GM23248 (cell line): ENCODE results near the gene PSORS1C1. TPM values are rescaled to one million over a fixed set of nuclear protein-coding genes. Genes with fewer than 3 reads are reported as not detected.

Experiments used
- DNase-seq: peaks from one replicate; pipeline ENCODE4 v3.0.0-alpha.2; 2015
- H2AFZ ChIP-seq: fragments of 200-600 bp; sonication (generic); 2 replicates; pipeline ENCODE4 v1.6.1; 2016; ENCODE audit warnings: antibody characterized with exemption
- H3F3A ChIP-seq: fragments of 200-600 bp; sonication (generic); 2 replicates; pipeline ENCODE4 v1.6.1; 2016; ENCODE audit warnings: mild to moderate bottlenecking, antibody characterized with exemption, mixed run types; ENCODE audit not compliant: insufficient read depth
- H3K27ac ChIP-seq: fragments of 200-600 bp; sonication (generic); 2 replicates; pipeline ENCODE4 v1.5.1; 2016; ENCODE audit warnings: mild to moderate bottlenecking
- H3K27me3 ChIP-seq: fragments of 200-600 bp; sonication (generic); replicated peaks from 2 replicates; pipeline ENCODE4 v1.6.1; 2016; ENCODE audit warnings: mild to moderate bottlenecking; ENCODE audit not compliant: insufficient read depth
- H3K36me3 ChIP-seq: fragments of 200-600 bp; sonication (generic); 2 replicates; pipeline ENCODE4 v1.6.1; 2016; ENCODE audit warnings: low read depth, mild to moderate bottlenecking
- H3K4me1 ChIP-seq: fragments of 200-600 bp; sonication (generic); 2 replicates; pipeline ENCODE4 v1.6.1; 2016; ENCODE audit warnings: mild to moderate bottlenecking; ENCODE audit not compliant: insufficient read depth
- H3K4me2 ChIP-seq: fragments of 200-600 bp; sonication (generic); one replicate; pipeline ENCODE4 v1.6.1; 2016; ENCODE audit warnings: mild to moderate bottlenecking; ENCODE audit not compliant: unreplicated experiment
- H3K4me3 ChIP-seq: fragments of 200-600 bp; sonication (generic); 2 replicates; pipeline ENCODE4 v1.5.1; 2016; ENCODE audit warnings: mild to moderate bottlenecking
- H3K79me2 ChIP-seq: fragments of 200-600 bp; sonication (generic); 2 replicates; pipeline ENCODE4 v1.6.1; 2016; ENCODE audit warnings: mild to moderate bottlenecking; ENCODE audit not compliant: insufficient read depth
- H3K9ac ChIP-seq: fragments of 200-600 bp; sonication (generic); 2 replicates; pipeline ENCODE4 v1.6.1; 2016; ENCODE audit warnings: mild to moderate bottlenecking
- H3K9me2 ChIP-seq: fragments of 200-600 bp; sonication (generic); 2 replicates; pipeline ENCODE4 v1.6.1; 2016; ENCODE audit warnings: mixed run types, mild to moderate bottlenecking, moderate library complexity; ENCODE audit not compliant: insufficient read depth
- H3K9me3 ChIP-seq: fragments of 200-600 bp; sonication (generic); one replicate; pipeline ENCODE4 v1.6.1; 2017; ENCODE audit warnings: low read depth
- H4K20me1 ChIP-seq: fragments of 200-600 bp; sonication (generic); 2 replicates; pipeline ENCODE4 v1.6.0; 2016; ENCODE audit not compliant: insufficient read depth
- EZH2 ChIP-seq: fragments of 200-600 bp; sonication (generic); IDR thresholded peaks from 2 replicates; pipeline ENCODE4 v1.6.1; 2018; ENCODE audit warnings: antibody characterized with exemption, mild to moderate bottlenecking; ENCODE audit not compliant: insufficient read depth, poor library complexity, severe bottlenecking
- EZH2phosphoT487 ChIP-seq: fragments of 200-600 bp; sonication (generic); IDR thresholded peaks from 2 replicates; pipeline ENCODE4 v1.6.1; 2018; ENCODE audit warnings: antibody characterized with exemption, moderate library complexity, mild to moderate bottlenecking, low read depth; ENCODE audit not compliant: insufficient read depth
- WGBS, 2 experiments: methylation state at CpG; one replicate each; pipeline ENCODE4 v1.1.6; 2015 to 2017; ENCODE audit warnings: low lambda C conversion rate in 2 of 2, low coverage in 1 of 2; ENCODE audit errors: missing lambda C conversion rate in 2 of 2; 5-methylcytosine and 5-hydroxymethylcytosine counted together
- in situ Hi-C: fragments of 300-500 bp; cut with MboI; formaldehyde crosslinking; loops from 2 replicates; pipeline ENCODE4 v1.15.0; 2020
- polyA plus RNA-seq: library from polyadenylated mRNA; unstranded; fragments of >200 nt; fragmentation: Nextera tagmentation; extraction: Ambion mirVana; gene quantifications from 2 replicates; pipeline ENCODE4 v1.2.1, GENCODE V29; 2016
- total RNA-seq: library from RNA; depleted of rRNA; stranded (reverse); fragments of >200 nt; shearing (Covaris generic); gene quantifications from 2 replicates; pipeline ENCODE4 v1.2.3, GENCODE V29; 2014

The PSORS1C1 gene
- total and polyA plus RNA-seq, 2 experiments from 2014 or later, result 0.22 to 2.6 TPM

DNA sequence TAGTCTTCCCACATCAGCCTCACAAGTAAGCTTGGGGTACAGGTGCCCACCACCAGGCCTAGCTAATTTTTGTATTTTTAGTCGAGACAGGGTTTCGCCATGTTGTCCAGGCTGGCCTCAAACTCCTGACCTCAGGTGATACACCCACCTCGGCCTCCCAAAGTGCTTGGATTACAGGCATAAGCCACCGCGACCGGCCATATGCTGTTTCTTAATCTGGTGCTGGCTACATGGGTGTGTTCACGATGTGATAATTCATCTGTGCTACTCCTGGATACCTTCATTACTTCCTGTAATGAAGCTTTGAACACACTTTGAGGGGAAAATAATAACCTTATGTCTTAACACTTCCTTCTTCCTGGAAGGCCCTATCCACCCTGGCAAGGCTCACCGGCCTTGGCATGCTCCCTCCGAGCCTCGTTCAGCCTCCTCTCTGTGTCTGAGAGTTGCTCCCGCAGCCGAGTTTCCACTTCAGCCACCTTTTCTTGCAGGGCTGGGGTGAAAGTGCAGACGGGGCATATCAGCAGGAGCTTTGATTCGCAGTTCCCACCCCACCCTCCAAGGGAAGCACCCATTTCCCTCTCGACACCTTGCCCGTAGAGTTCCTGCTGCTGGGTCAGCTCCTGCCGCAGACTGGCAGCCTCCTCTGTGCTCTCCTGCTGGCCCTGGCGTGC is 29.8 kb downstream of the PSORS1C1 start:
- TF ChIP-seq EZH2phosphoT487, result no peak
- TF ChIP-seq EZH2, result no peak
- Histone ChIP-seq H3F3A (no peaks in the 10 kb centered on the region), H3K4me2 (no peak overlapping the region), H3K9me2 (no peaks in the 10 kb centered on the region), H3K79me2 (no peaks in the 10 kb centered on the region), H3K27me3 (no peaks in the 10 kb centered on the region), H3K36me3 (no peaks in the 10 kb centered on the region), H3K9ac (no peak overlapping the region), H3K9me3 (no peaks in the 10 kb centered on the region), H4K20me1 (no peaks in the 10 kb centered on the region), H2AFZ (no peak overlapping the region), H3K4me3 (no peak overlapping the region), H3K27ac (no peak overlapping the region), H3K4me1 (peaks cover 15% of the 10 kb centered on the region)
- in situ Hi-C loops, result no loop called here
- 91 to 96% methylated on average over 18 of the region's 18 CpGs for WGBS, 2 experiments
- no peak for DNase-seq

DNA sequence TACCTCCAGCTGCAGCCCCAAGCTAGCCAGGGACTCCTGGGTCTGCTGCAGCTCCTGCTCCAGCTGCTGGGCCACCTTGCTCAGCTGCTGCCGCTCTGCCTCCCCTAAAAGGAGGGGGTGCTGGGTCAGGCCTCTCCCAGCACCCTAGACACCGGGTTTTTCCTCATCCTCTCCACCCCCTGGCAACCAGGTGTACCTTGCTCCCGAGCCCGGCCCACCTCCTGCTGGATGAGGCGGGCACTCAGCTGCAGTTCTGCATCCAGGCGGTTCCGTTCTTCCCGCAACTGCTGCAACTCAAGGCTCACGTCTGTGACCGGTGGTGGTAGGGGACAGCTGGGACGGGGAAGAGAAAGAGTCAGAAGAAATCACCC is 30.4 kb downstream of the PSORS1C1 start:
- in situ Hi-C loops, result no loop called here

GRCh38 chr6:31145386-31145785 is 30.8 kb downstream of the PSORS1C1 start:
- no peak for TF ChIP-seq EZH2
- TF ChIP-seq EZH2phosphoT487, result no peak
- H3K79me2 ChIP-seq, result no peaks in the 10 kb centered on the region
- H2AFZ ChIP-seq, result no peak overlapping the region
- H3K4me2 ChIP-seq, result no peak overlapping the region
- in situ Hi-C loops, result no loop called here
- no peak overlapping the region for H3K27ac ChIP-seq
- no peaks in the 10 kb centered on the region for H3K9me3 ChIP-seq
- no peak overlapping the region for H3K4me3 ChIP-seq
- peaks cover 12% of the 10 kb centered on the region for H3K4me1 ChIP-seq
- no peaks in the 10 kb centered on the region for H4K20me1 ChIP-seq
- H3K9ac ChIP-seq, result no peak overlapping the region
- 96 to 98% methylated on average over 10 of the region's 10 CpGs for WGBS, 2 experiments
- H3K27me3 ChIP-seq, result no peaks in the 10 kb centered on the region
- no peaks in the 10 kb centered on the region for H3F3A ChIP-seq
- no peaks in the 10 kb centered on the region for H3K36me3 ChIP-seq
- DNase-seq, result no peak
- no peaks in the 10 kb centered on the region for H3K9me2 ChIP-seq

More for the DNA sequence above, 30.4 kb downstream of the PSORS1C1 start:
- Histone ChIP-seq H3F3A (no peaks in the 10 kb centered on the region), H2AFZ (no peak overlapping the region), H3K4me3 (no peak overlapping the region), H3K36me3 (no peaks in the 10 kb centered on the region), H3K27me3 (no peaks in the 10 kb centered on the region), H3K4me2 (no peak overlapping the region), H3K9me2 (no peaks in the 10 kb centered on the region), H4K20me1 (no peaks in the 10 kb centered on the region), H3K27ac (no peak overlapping the region), H3K9me3 (no peaks in the 10 kb centered on the region), H3K9ac (no peak overlapping the region), H3K4me1 (peaks cover 12% of the 10 kb centered on the region), H3K79me2 (no peaks in the 10 kb centered on the region)
- no peak for DNase-seq
- TF ChIP-seq EZH2phosphoT487, result no peak
- TF ChIP-seq EZH2, result no peak
- 80 to 83% methylated on average over 10 to 11 of the region's 11 CpGs for WGBS, 2 experiments

DNA sequence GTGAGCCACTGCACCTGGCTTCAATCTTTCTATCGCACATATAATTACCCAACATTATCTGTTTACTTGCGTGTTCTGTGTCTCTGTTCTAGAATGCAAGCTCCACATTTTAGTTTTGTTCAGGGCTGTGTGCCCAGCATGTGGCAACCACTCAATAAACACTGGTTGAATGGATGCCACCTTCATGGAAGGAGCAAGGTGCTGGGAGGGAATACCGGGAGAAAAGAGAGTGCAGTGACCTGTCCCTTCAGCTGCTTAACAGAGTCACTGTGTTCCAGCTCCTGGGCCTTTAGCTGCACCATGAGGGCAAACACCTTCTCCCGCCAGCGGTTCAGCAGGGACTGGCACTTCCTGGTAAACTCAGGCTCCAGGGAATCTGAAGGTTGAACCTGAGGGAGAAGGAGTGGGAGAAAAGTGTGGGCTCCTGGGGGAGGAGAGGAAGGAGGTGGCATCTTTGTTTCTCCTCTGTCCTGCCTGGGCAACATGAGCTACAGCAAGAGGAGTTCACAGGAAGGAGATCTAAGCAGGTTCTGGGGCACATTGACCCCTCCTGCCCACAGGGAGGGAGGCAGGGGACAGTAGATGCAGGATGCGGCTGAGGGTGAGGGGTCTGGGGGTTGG is 35.3 kb downstream of the PSORS1C1 start:
- H2AFZ ChIP-seq, result no peak overlapping the region
- no peaks in the 10 kb centered on the region for H3F3A ChIP-seq
- WGBS, 2 experiments, result 99 to 100% methylated on average over 6 of the region's 6 CpGs
- H3K36me3 ChIP-seq, result no peaks in the 10 kb centered on the region
- no peaks in the 10 kb centered on the region for H3K27me3 ChIP-seq
- no peaks in the 10 kb centered on the region for H3K79me2 ChIP-seq
- H3K4me2 ChIP-seq, result no peak overlapping the region
- H4K20me1 ChIP-seq, result no peaks in the 10 kb centered on the region
- DNase-seq, result no peak
- TF ChIP-seq EZH2 (no peak), EZH2phosphoT487 (no peak)
- in situ Hi-C loops, result no loop called here
- no peak overlapping the region for H3K4me3 ChIP-seq
- no peak overlapping the region for H3K9ac ChIP-seq
- no peaks in the 10 kb centered on the region for H3K9me3 ChIP-seq
- H3K27ac ChIP-seq, result no peak overlapping the region
- no peaks in the 10 kb centered on the region for H3K9me2 ChIP-seq
- H3K4me1 ChIP-seq, result no peaks in the 10 kb centered on the region
